RPMI8226 (cell line): ENCODE measurements around the gene DNAJB2.
"Not testable (repeated sequence)": the region's sequence is repeated elsewhere in the genome, so short reads cannot be mapped to it uniquely, and the experiment has no call there.

ENCODE experiments used
- DNase-seq: peaks from one replicate; pipeline ENCODE4 v3.0.0-alpha.2; 2015

The DNAJB2 gene

GRCh38 chr2:219306047-219306446 is 26.9 kb downstream of the DNAJB2 start:
- DNase-seq, result no peak

- peak; percentile 78 for DNase-seq
These were observed 29.3 kb downstream of the DNAJB2 start for GRCh38 chr2:219308142-219309101.

- DNase-seq, result no peak
These were observed 30.1 kb downstream of the DNAJB2 start, which contains the start of gene PTPRN for GRCh38 chr2:219309278-219309677. PTPRN (minus strand) TSS chr2:219309401; CDS start chr2:219309332, 69 bp downstream.

- not testable (repeated sequence) for DNase-seq
These were observed 33.6 kb downstream of the DNAJB2 start for GRCh38 chr2:219312683-219313263.

GRCh38 chr2:219314804-219315468 is 35.8 kb downstream of the DNAJB2 start:
- no peak for DNase-seq

- no peak for DNase-seq
These were observed 44.3 kb downstream of the DNAJB2 start for GRCh38 chr2:219323434-219323833.

- DNase-seq, result no peak
These were observed 46.0 kb downstream of the DNAJB2 start for GRCh38 chr2:219325136-219325535.

- DNase-seq, result no peak
These were observed 46.6 kb downstream of the DNAJB2 start for GRCh38 chr2:219325657-219326315.

- no peak for DNase-seq
These were observed 48.6 kb downstream of the DNAJB2 start for GRCh38 chr2:219327719-219328118.

- DNase-seq, result peak; percentile 38
These were observed 52.5 kb downstream of the DNAJB2 start for GRCh38 chr2:219331560-219332213.

- DNase-seq, result no peak
These were observed 53.4 kb downstream of the DNAJB2 start, which contains the start of gene RESP18 for GRCh38 chr2:219332542-219332941. RESP18 (minus strand) TSS chr2:219332744.

GRCh38 chr2:219334076-219334475 is 54.9 kb downstream of the DNAJB2 start:
- DNase-seq, result no peak

GRCh38 chr2:219335373-219335786 is 56.2 kb downstream of the DNAJB2 start:
- DNase-seq, result no peak
